Osteocyte (in vitro differentiated cells): ENCODE results near the gene OR4D9. TPM values are rescaled to one million over a fixed set of nuclear protein-coding genes. Genes with fewer than 3 reads are reported as not detected.
"Not testable (repeated sequence)": the region's sequence is repeated elsewhere in the genome, so short reads cannot be mapped to it uniquely, and the experiment has no call there.

Source experiments
- DNase-seq: peaks from one replicate; pipeline ENCODE4 v3.0.0; 2021; ENCODE audit warnings: mixed read lengths; ENCODE audit not compliant: unreplicated experiment; ENCODE audit errors: extremely low spot score
- H3K27ac Mint-ChIP-seq: one replicate; pipeline ENCODE4 v1.8.0; 2021; ENCODE audit warnings: mild to moderate bottlenecking, mixed read lengths; ENCODE audit not compliant: unreplicated experiment
- H3K27me3 Mint-ChIP-seq: one replicate; pipeline ENCODE4 v1.8.0; 2021; ENCODE audit warnings: mixed read lengths; ENCODE audit not compliant: unreplicated experiment
- H3K36me3 Mint-ChIP-seq: one replicate; pipeline ENCODE4 v1.8.0; 2021; ENCODE audit warnings: mixed read lengths; ENCODE audit not compliant: unreplicated experiment
- H3K4me1 Mint-ChIP-seq: one replicate; pipeline ENCODE4 v1.8.0; 2021; ENCODE audit warnings: mixed read lengths; ENCODE audit not compliant: unreplicated experiment
- H3K4me3 Mint-ChIP-seq: one replicate; pipeline ENCODE4 v1.8.0; 2021; ENCODE audit warnings: mild to moderate bottlenecking, moderate library complexity, mixed read lengths; ENCODE audit not compliant: unreplicated experiment
- H3K9me3 Mint-ChIP-seq: one replicate; pipeline ENCODE4 v1.8.0; 2021; ENCODE audit warnings: mixed read lengths; ENCODE audit not compliant: unreplicated experiment
- CTCF ChIP-seq: fragments of 200-600 bp; sonication (generic); IDR thresholded peaks from 2 replicates; pipeline ENCODE4 v1.5.0; 2021; ENCODE audit warnings: antibody characterized with exemption, mild to moderate bottlenecking, moderate library complexity
- total RNA-seq: library from RNA; stranded (reverse); gene quantifications from 2 replicates; pipeline ENCODE4 v1.2.1, GENCODE V29; 2021

Gene OR4D9
- total RNA-seq, 1 donor from 2014 or later: not detected

GRCh38 chr11:59523541-59523940 lies 12.2 kb downstream of the OR4D9 start:
- TF ChIP-seq CTCF: no peak
- H3K27me3 Mint-ChIP-seq: peaks cover 44% of the 10 kb centered on the region
- H3K27ac Mint-ChIP-seq: no peak overlapping the region
- no peaks in the 10 kb centered on the region for H3K36me3 Mint-ChIP-seq
- no peak overlapping the region for H3K4me3 Mint-ChIP-seq
- no peaks in the 10 kb centered on the region for H3K4me1 Mint-ChIP-seq
- no peak for DNase-seq
- no peaks in the 10 kb centered on the region for H3K9me3 Mint-ChIP-seq

GRCh38 chr11:59528711-59529110 lies 17.4 kb downstream of the OR4D9 start:
- TF ChIP-seq CTCF: no peak
- Mint-ChIP-seq H3K27ac (no peak overlapping the region), H3K9me3 (no peaks in the 10 kb centered on the region), H3K27me3 (peaks cover 41% of the 10 kb centered on the region), H3K4me1 (no peaks in the 10 kb centered on the region), H3K4me3 (no peak overlapping the region), H3K36me3 (no peaks in the 10 kb centered on the region)
- DNase-seq: no peak

- H3K4me1 Mint-ChIP-seq: peaks cover 8% of the 10 kb centered on the region
- peaks cover 25% of the 10 kb centered on the region for H3K27me3 Mint-ChIP-seq
- H3K27ac Mint-ChIP-seq: no peak overlapping the region
- no peaks in the 10 kb centered on the region for H3K36me3 Mint-ChIP-seq
- H3K4me3 Mint-ChIP-seq: no peak overlapping the region
- DNase-seq: no peak
- no peak for TF ChIP-seq CTCF
- no peaks in the 10 kb centered on the region for H3K9me3 Mint-ChIP-seq
These were observed 21.3 kb downstream of the OR4D9 start for GRCh38 chr11:59532620-59533019.

GRCh38 chr11:59534676-59535075 lies 23.3 kb downstream of the OR4D9 start:
- Mint-ChIP-seq H3K4me1 (peaks cover 11% of the 10 kb centered on the region), H3K36me3 (no peaks in the 10 kb centered on the region), H3K9me3 (no peaks in the 10 kb centered on the region), H3K27me3 (peaks cover 7% of the 10 kb centered on the region), H3K27ac (no peak overlapping the region), H3K4me3 (no peak overlapping the region)
- DNase-seq: no peak
- no peak for TF ChIP-seq CTCF

GRCh38 chr11:59542142-59542810 lies 30.9 kb downstream of the OR4D9 start:
- Mint-ChIP-seq H3K4me3 (no peak overlapping the region), H3K27me3 (peaks cover 2% of the 10 kb centered on the region), H3K36me3 (no peaks in the 10 kb centered on the region), H3K9me3 (no peaks in the 10 kb centered on the region), H3K4me1 (peaks cover 6% of the 10 kb centered on the region), H3K27ac (no peak overlapping the region)
- no peak for DNase-seq
- no peak for TF ChIP-seq CTCF

DNA sequence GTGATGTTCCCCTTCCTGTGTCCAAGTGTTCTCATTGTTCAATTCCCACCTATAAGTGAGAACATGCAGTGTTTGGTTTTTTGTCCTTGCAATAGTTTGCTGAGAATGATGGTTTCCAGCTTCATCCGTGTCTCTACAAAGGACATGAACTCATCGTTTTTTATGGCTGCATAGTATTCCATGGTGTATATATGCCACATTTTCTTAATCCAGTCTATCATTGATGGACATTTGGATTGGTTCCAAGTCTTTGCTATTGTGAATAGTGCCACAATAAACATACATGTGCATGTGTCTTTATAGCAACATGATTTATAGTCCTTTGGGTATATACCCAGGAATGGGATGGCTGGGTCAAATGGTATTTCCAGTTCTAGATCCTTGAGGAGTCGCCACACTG lies 32.4 kb downstream of the OR4D9 start:
- H3K36me3 Mint-ChIP-seq, H3K27me3 Mint-ChIP-seq, H3K4me3 Mint-ChIP-seq, H3K9me3 Mint-ChIP-seq, DNase-seq, H3K4me1 Mint-ChIP-seq, H3K27ac Mint-ChIP-seq: not testable (repeated sequence)
